Central memory CD8-positive, alpha-beta T cell (primary cell): ENCODE results near the gene RXYLT1.

Experiments used
- ATAC-seq: fragments of 150-1000 bp; cut with Tn5 transposase; replicated peaks from 2 replicates; pipeline ENCODE4 v1.10.0; 2022; ENCODE audit warnings: mild to moderate bottlenecking, moderate FRiP score, moderate number of reproducible peaks; ENCODE audit not compliant: poor library complexity, severe bottlenecking; ENCODE audit errors: extremely low read depth
- DNase-seq, 2 donors: peaks; one replicate each; pipeline ENCODE4 v3.0.0; 2021; ENCODE audit warnings: low spot score in 2 of 2
- H3K27ac Mint-ChIP-seq: one replicate; pipeline ENCODE4 v1.8.0; 2022; ENCODE audit warnings: low read depth, mild to moderate bottlenecking, moderate library complexity, mixed read lengths
- H3K27me3 Mint-ChIP-seq: one replicate; pipeline ENCODE4 v1.8.0; 2022; ENCODE audit warnings: mixed read lengths
- H3K36me3 Mint-ChIP-seq: one replicate; pipeline ENCODE4 v1.8.0; 2022; ENCODE audit warnings: mild to moderate bottlenecking, moderate library complexity, mixed read lengths; ENCODE audit not compliant: insufficient read depth
- H3K4me1 Mint-ChIP-seq: one replicate; pipeline ENCODE4 v1.8.0; 2022; ENCODE audit warnings: mixed read lengths
- H3K4me3 Mint-ChIP-seq: one replicate; pipeline ENCODE4 v1.8.0; 2022; ENCODE audit warnings: mild to moderate bottlenecking, moderate library complexity, mixed read lengths
- H3K9me3 Mint-ChIP-seq: one replicate; pipeline ENCODE4 v1.8.0; 2022; ENCODE audit warnings: mixed read lengths

RXYLT1 gene

DNA sequence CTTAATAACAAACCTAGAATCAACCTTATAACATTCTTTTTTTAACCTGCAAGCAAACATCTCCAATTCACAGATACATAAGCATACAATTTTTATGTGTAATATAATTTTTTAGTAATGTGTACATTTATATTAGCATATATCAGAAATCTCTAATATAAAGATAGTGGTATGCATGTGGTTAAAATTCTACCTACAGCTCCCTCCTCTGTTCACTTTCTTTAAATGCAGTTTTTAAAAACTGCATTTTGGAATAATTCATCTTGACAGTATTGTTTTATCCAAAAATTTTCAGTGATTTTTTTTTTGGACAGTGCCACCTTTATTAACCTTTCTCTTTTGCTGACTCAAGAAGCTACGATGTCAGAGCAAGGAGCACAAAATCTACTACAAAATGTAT lies 13.2 kb upstream of the RXYLT1 start:
- Mint-ChIP-seq H3K36me3 (no peaks in the 10 kb centered on the region), H3K27me3 (peaks cover 53% of the 10 kb centered on the region), H3K4me1 (no peaks in the 10 kb centered on the region), H3K27ac (no peak overlapping the region), H3K9me3 (peaks cover 5% of the 10 kb centered on the region), H3K4me3 (no peak overlapping the region)
- no peak for ATAC-seq
- DNase-seq = no peak

DNA sequence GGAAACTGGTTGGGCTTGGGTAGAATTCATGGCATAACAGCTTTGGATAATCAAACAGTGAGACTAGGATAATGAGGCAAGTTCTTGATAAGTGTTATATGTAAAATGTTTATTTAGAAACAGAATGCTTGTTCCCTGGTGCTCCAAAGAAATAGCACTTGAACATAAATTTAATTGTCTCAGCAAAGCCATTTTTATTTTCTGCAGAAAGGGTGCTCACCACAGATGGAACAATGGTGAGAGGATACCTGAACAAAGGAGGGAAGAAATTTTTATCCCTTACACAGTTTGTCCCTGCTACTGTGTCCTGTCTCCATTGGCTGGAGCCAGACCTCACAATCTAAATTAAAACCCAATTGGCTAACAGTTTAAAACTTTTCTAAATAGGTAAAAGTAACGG lies 9.3 kb upstream of the RXYLT1 start:
- H3K4me3 Mint-ChIP-seq = no peak overlapping the region
- no peak for ATAC-seq
- DNase-seq = no peak
- no peak overlapping the region for H3K27ac Mint-ChIP-seq
- peaks cover 5% of the 10 kb centered on the region for H3K9me3 Mint-ChIP-seq
- H3K4me1 Mint-ChIP-seq = no peaks in the 10 kb centered on the region
- no peaks in the 10 kb centered on the region for H3K36me3 Mint-ChIP-seq
- H3K27me3 Mint-ChIP-seq = peaks cover 50% of the 10 kb centered on the region

DNA sequence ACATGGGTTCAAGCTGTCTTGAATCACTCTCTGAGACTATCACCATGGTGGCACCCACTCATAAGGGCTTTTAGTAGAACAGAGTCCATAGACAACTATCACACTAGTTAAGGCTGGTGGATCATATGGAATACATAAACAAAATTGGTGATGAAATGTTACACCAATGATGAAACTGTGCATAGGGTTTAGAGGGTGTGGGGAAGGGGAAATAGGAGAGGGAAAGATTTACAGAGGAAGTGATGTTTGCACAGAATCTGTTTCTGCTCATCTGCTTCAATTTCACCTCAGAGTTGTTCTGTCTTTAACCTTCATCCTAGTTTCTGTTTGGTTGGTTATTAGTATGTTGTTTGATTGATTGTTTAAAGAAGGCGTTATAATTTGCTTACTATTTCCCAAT lies 2.4 kb upstream of the RXYLT1 start:
- ATAC-seq = no peak
- DNase-seq = no peak
- H3K9me3 Mint-ChIP-seq = no peaks in the 10 kb centered on the region
- no peak overlapping the region for H3K4me3 Mint-ChIP-seq
- H3K27ac Mint-ChIP-seq = no peak overlapping the region
- peaks cover 5% of the 10 kb centered on the region for H3K36me3 Mint-ChIP-seq
- peaks cover 12% of the 10 kb centered on the region for H3K27me3 Mint-ChIP-seq
- peaks cover 19% of the 10 kb centered on the region for H3K4me1 Mint-ChIP-seq

DNA sequence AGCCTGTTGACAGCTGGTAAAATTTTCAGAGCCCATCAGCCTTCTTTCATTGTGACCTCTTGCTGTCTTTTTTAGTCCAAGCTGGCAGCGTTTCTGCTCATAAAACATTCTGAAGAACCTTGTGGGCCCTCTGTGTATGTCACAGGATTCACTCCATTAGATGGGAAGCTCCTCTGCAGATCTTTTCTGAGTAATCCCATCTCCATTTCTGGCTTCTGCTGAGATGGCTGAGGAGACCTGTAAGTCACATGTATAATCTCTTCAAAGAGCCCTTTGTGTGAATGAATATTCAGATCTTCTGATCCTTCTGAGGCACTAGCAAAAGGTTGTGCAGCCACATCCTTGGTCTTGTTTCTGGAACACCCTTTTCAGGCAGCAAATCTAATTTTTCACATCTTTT lies 2.8 kb downstream of the RXYLT1 start:
- Mint-ChIP-seq H3K27ac (no peak overlapping the region), H3K9me3 (no peaks in the 10 kb centered on the region), H3K4me1 (peaks cover 19% of the 10 kb centered on the region), H3K27me3 (no peaks in the 10 kb centered on the region), H3K4me3 (no peak overlapping the region), H3K36me3 (peaks cover 23% of the 10 kb centered on the region)
- DNase-seq (no peak), ATAC-seq (no peak)

GRCh38 chr12:63787306-63787705 lies 7.6 kb downstream of the RXYLT1 start:
- no peaks in the 10 kb centered on the region for H3K9me3 Mint-ChIP-seq
- H3K4me3 Mint-ChIP-seq = no peak overlapping the region
- ATAC-seq (no peak), DNase-seq (no peak)
- no peaks in the 10 kb centered on the region for H3K27me3 Mint-ChIP-seq
- peaks cover 26% of the 10 kb centered on the region for H3K36me3 Mint-ChIP-seq
- H3K4me1 Mint-ChIP-seq = peaks cover 9% of the 10 kb centered on the region
- no peak overlapping the region for H3K27ac Mint-ChIP-seq

GRCh38 chr12:63790608-63790945 lies 10.9 kb downstream of the RXYLT1 start:
- no peak overlapping the region for H3K4me3 Mint-ChIP-seq
- DNase-seq = no peak
- no peak for ATAC-seq
- no peaks in the 10 kb centered on the region for H3K9me3 Mint-ChIP-seq
- H3K27me3 Mint-ChIP-seq = no peaks in the 10 kb centered on the region
- peak overlapping the region; percentile 68 for H3K27ac Mint-ChIP-seq
- H3K4me1 Mint-ChIP-seq = peaks cover 9% of the 10 kb centered on the region
- peaks cover 20% of the 10 kb centered on the region for H3K36me3 Mint-ChIP-seq

- ATAC-seq = no peak
- Mint-ChIP-seq H3K27ac (no peak overlapping the region), H3K36me3 (peaks cover 11% of the 10 kb centered on the region)
Observed at GRCh38 chr12:63792338-63792737, 12.6 kb downstream of the RXYLT1 start.

GRCh38 chr12:63795032-63795687 lies 15.5 kb downstream of the RXYLT1 start:
- Mint-ChIP-seq H3K4me1 (no peaks in the 10 kb centered on the region), H3K27me3 (no peaks in the 10 kb centered on the region), H3K4me3 (no peak overlapping the region), H3K27ac (no peak overlapping the region), H3K9me3 (no peaks in the 10 kb centered on the region), H3K36me3 (peaks cover 9% of the 10 kb centered on the region)
- DNase-seq = no peak
- ATAC-seq = no peak

More at GRCh38 chr12:63792338-63792737, 12.6 kb downstream of the RXYLT1 start:
- H3K9me3 Mint-ChIP-seq = no peaks in the 10 kb centered on the region
- no peaks in the 10 kb centered on the region for H3K27me3 Mint-ChIP-seq
- DNase-seq = no peak
- H3K4me3 Mint-ChIP-seq = no peak overlapping the region
- peaks cover 9% of the 10 kb centered on the region for H3K4me1 Mint-ChIP-seq

DNA sequence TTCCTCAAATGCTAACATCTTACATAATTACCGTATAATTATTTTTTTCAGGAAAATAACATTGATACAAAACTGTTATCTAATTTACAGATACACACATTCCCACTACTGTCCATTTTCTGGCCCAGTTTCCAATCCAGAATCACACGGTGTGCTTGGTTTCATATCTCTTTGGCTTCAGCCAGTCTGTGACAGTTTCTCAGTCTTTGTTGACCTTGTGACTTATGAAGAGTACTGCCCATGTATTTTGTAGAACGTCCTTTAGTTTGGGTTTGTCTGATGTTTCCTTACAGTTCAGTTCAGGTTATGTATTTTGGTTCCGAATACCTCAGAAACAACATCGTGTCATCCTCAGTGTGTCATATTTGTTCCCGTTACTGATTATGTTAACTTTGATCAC lies 16.2 kb downstream of the RXYLT1 start:
- Mint-ChIP-seq H3K4me3 (no peak overlapping the region), H3K36me3 (peaks cover 5% of the 10 kb centered on the region), H3K27ac (no peak overlapping the region), H3K9me3 (no peaks in the 10 kb centered on the region), H3K4me1 (no peaks in the 10 kb centered on the region), H3K27me3 (no peaks in the 10 kb centered on the region)
- ATAC-seq = no peak
- no peak for DNase-seq

DNA sequence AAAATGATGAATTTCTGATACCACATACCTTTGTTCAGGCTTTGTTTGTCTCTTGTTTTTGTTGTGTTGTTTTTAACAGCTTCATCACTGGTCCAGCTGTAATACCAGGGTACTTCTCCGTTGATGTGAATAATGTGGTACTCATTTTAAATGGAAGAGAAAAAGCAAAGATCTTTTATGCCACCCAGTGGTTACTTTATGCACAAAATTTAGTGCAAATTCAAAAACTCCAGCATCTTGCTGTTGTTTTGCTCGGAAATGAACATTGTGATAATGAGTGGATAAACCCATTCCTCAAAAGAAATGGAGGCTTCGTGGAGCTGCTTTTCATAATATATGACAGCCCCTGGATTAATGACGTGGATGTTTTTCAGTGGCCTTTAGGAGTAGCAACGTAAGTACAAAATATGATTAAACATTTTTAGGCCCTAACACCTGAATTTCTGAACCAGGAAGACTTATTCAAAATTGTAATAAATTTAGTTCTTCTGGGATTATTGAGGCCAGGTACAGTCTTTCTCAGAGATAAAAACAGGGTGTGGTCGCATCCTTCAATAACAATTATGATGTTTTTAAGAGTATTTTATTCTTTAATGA lies 22.4 kb downstream of the RXYLT1 start:
- peaks cover 2% of the 10 kb centered on the region for H3K36me3 Mint-ChIP-seq
- H3K27ac Mint-ChIP-seq = no peak overlapping the region
- ATAC-seq (no peak), DNase-seq (no peak)
- H3K27me3 Mint-ChIP-seq = no peaks in the 10 kb centered on the region
- H3K4me1 Mint-ChIP-seq = no peaks in the 10 kb centered on the region
- H3K4me3 Mint-ChIP-seq = no peak overlapping the region
- no peaks in the 10 kb centered on the region for H3K9me3 Mint-ChIP-seq

DNA sequence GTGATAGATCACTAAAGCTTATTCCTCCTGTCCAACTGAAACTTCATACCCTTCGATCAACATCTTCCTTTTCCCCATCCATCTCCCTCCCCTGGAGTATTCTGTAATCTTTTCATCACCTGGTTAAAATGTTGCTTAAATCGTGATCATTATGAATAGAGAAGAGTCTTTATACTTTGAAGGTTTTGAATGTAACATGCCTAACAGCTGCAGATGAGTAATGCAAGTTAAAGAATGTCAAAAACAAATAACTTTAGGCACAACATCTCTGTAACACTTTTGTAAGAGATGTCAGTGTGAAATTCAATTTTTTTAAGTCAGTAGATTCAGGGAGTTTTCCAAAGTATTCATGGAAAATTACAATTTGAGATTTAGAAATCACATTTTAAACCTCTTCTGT lies 25.0 kb downstream of the RXYLT1 start:
- Mint-ChIP-seq H3K4me3 (no peak overlapping the region), H3K36me3 (peaks cover 2% of the 10 kb centered on the region), H3K9me3 (no peaks in the 10 kb centered on the region), H3K4me1 (no peaks in the 10 kb centered on the region), H3K27ac (no peak overlapping the region), H3K27me3 (no peaks in the 10 kb centered on the region)
- no peak for ATAC-seq
- no peak for DNase-seq

DNA sequence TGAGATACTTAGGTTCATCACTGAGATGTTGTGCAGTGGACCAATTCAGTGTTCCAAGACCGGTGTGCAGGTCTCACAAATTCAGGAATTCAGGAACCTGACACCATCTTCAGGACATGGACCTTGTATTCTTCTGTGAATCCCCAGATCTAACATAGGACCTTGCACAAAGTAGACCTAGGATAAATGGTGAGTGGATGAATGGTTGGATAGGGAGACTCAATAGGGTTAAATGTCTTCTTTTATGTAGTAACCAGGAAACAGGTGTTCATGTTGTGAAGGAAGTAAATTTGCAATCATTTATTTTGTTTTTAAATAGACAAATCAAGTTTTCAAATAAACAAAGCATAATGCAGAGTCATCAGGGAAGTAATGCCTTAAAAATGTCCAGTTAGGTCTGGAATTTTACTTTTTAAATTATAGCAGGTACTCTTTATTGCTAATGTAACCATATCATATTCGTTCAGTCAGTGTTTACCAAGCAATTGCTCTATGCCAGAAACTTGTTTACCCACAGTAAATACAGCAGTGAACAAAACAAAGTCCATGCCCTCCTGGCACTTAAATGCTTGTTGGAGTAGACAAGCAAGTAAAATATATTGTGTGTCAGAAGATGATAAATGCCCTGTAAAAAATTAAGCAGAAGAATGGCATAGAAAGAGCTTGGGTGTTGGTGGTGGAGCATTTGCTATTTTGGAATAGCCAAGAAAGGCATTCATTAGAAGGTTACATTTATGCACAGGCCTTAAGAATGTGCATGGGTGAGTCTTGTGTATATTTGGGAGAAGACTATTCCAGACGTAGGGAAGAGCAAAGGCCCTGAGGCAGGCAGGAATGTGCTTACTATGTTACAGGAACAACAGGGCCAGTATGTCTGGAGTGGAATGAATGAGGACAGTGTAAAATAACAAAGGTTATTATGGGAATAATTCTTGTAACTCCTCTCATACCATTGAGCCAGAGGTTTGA lies 26.3 kb downstream of the RXYLT1 start:
- H3K4me3 Mint-ChIP-seq = no peak overlapping the region
- ATAC-seq = no peak
- no peak overlapping the region for H3K27ac Mint-ChIP-seq
- H3K36me3 Mint-ChIP-seq = peaks cover 2% of the 10 kb centered on the region
- no peaks in the 10 kb centered on the region for H3K4me1 Mint-ChIP-seq
- H3K27me3 Mint-ChIP-seq = no peaks in the 10 kb centered on the region
- DNase-seq = no peak
- H3K9me3 Mint-ChIP-seq = no peaks in the 10 kb centered on the region

DNA sequence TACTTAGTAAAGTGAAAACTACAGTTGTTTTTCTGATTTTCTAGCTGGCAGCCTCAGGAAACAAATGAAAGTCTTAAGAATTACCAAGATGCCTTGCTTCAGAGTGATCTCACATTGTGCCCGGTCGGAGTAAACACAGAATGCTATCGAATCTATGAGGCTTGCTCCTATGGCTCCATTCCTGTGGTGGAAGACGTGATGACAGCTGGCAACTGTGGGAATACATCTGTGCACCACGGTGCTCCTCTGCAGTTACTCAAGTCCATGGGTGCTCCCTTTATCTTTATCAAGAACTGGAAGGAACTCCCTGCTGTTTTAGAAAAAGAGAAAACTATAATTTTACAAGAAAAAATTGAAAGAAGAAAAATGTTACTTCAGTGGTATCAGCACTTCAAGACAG lies 28.9 kb downstream of the RXYLT1 start:
- no peaks in the 10 kb centered on the region for H3K27me3 Mint-ChIP-seq
- no peak for ATAC-seq
- peaks cover 2% of the 10 kb centered on the region for H3K36me3 Mint-ChIP-seq
- H3K9me3 Mint-ChIP-seq = no peaks in the 10 kb centered on the region
- no peak overlapping the region for H3K27ac Mint-ChIP-seq
- no peak for DNase-seq
- no peaks in the 10 kb centered on the region for H3K4me1 Mint-ChIP-seq
- no peak overlapping the region for H3K4me3 Mint-ChIP-seq
